MCF 10A (cell line): ENCODE measurements around the gene MYB. TPM values are rescaled to one million over a fixed set of nuclear protein-coding genes. Genes with fewer than 3 reads are reported as not detected.
A peak's percentile ranks its signal among the peaks of the same experiment; 100 is the strongest.

Experiments
- BruUV-seq: library from RNA; stranded (reverse); fragments of 400-500 nt; replicated peaks from 2 replicates; lab custom pipeline; 2021; lab: Mats Ljungman, UMichigan
- CTCF ChIA-PET: fragments of 300-600 bp; sonication (Branson Sonifier 250); formaldehyde crosslinking; extraction: SDS; loops from one replicate; lab custom pipeline; 2021; ENCODE audit warnings: antibody characterized with exemption, inconsistent platforms; lab: Yijun Ruan, JAX
- POLR2A ChIA-PET: fragments of 300-600, 350-650 bp; sonication (Branson Sonifier 250); formaldehyde crosslinking; extraction: SDS; loops from one replicate; lab custom pipeline; 2020; ENCODE audit warnings: antibody characterized with exemption, inconsistent platforms; lab: Yijun Ruan, JAX
- DNase-seq: peaks from one replicate; pipeline ENCODE4 v3.0.0-alpha.2; 2018; ENCODE audit not compliant: unreplicated experiment
- H3K27ac Mint-ChIP-seq: one replicate; pipeline ENCODE4 v1.8.0; 2022; ENCODE audit warnings: mild to moderate bottlenecking, low read depth, mixed read lengths; ENCODE audit not compliant: unreplicated experiment
- H3K27me3 Mint-ChIP-seq: one replicate; pipeline ENCODE4 v1.8.0; 2022; ENCODE audit warnings: mixed read lengths; ENCODE audit not compliant: insufficient read depth, unreplicated experiment
- H3K36me3 Mint-ChIP-seq: one replicate; pipeline ENCODE4 v1.8.0; 2022; ENCODE audit warnings: mild to moderate bottlenecking, moderate library complexity, mixed read lengths; ENCODE audit not compliant: insufficient read depth, unreplicated experiment
- H3K4me1 Mint-ChIP-seq: one replicate; pipeline ENCODE4 v1.8.0; 2022; ENCODE audit warnings: mixed read lengths; ENCODE audit not compliant: insufficient read depth, unreplicated experiment
- H3K4me3 Mint-ChIP-seq: one replicate; pipeline ENCODE4 v1.8.0; 2022; ENCODE audit warnings: mild to moderate bottlenecking, moderate library complexity, mixed read lengths; ENCODE audit not compliant: unreplicated experiment
- H3K9me3 Mint-ChIP-seq: one replicate; pipeline ENCODE4 v1.8.0; 2022; ENCODE audit warnings: mixed read lengths; ENCODE audit not compliant: unreplicated experiment
- intact Hi-C: fragments of 100-400 bp; cut with micrococcal nuclease; formaldehyde crosslinking; loops from 2 replicates; pipeline ENCODE4 v1.14.1; 2022
- total RNA-seq: library from RNA; stranded (reverse); gene quantifications from 2 replicates; pipeline ENCODE4 v1.2.3, GENCODE V29; 2022
- TF ChIP-seq, protein P1 (sequence below): fragments of 200-600 bp; IDR thresholded peaks from one replicate; pipeline ENCODE4 v1.8.0; 2022; ENCODE audit warnings: antibody characterized with exemption, mild to moderate bottlenecking; ENCODE audit not compliant: unreplicated experiment

Gene MYB
- total RNA-seq, 1 experiment from 2014 or later: not detected

DNA sequence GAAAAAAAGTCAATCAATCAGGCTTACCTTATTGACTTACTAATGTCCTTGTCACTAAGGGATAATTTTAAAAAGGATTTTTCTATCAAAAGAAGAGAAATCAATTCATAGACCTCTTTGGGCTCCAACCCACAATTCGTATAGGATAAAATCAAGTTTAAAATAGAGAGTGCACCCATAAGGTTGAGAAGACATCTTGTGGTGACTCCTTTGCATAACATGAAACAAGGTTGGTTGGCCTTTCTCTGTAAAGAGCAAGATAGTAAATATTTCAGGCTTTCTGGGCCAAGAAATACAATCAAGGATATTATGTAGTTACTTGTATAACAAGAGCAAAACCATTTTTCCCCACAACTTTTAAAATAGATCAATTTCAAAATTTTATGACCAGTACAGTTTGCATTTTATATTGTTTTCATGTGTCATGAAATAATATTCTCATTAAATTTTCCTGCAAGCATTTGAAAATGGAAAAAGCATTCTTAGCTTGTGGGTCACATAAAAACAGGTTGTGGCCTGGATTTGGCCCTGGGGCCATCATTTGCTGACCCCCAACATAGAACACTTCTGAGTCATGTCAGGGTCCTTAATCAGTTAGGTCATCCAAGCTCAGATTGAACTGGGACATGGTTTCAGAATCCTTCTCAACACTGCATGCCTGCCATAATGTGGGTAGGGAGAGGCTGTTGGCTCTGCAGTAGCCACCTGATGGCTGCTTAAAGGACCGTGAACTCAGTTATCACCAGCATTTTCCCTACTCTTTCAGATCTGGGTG, 76.7 kb downstream of the MYB start:
- Mint-ChIP-seq H3K27me3 (peaks cover 15% of the 10 kb centered on the region), H3K4me1 (no peaks in the 10 kb centered on the region), H3K27ac (no peak overlapping the region), H3K4me3 (no peak overlapping the region), H3K9me3 (no peaks in the 10 kb centered on the region), H3K36me3 (no peaks in the 10 kb centered on the region)
- TF ChIP-seq, protein P1, sequence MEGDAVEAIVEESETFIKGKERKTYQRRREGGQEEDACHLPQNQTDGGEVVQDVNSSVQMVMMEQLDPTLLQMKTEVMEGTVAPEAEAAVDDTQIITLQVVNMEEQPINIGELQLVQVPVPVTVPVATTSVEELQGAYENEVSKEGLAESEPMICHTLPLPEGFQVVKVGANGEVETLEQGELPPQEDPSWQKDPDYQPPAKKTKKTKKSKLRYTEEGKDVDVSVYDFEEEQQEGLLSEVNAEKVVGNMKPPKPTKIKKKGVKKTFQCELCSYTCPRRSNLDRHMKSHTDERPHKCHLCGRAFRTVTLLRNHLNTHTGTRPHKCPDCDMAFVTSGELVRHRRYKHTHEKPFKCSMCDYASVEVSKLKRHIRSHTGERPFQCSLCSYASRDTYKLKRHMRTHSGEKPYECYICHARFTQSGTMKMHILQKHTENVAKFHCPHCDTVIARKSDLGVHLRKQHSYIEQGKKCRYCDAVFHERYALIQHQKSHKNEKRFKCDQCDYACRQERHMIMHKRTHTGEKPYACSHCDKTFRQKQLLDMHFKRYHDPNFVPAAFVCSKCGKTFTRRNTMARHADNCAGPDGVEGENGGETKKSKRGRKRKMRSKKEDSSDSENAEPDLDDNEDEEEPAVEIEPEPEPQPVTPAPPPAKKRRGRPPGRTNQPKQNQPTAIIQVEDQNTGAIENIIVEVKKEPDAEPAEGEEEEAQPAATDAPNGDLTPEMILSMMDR: no peak
- intact Hi-C loops: loop anchor here (1.0 kb wide), 1 partner anchor 113 kb away; no protein-coding TSS in a partner anchor
- DNase-seq: peak; percentile 8
- BruUV-seq: no TSS peak
- POLR2A ChIA-PET: no interaction called here
- CTCF ChIA-PET: interaction anchor here (0.9 to 1.2 kb wide), 4 partner anchors 113 to 169 kb away, joined by 3 to 4 read pairs (median 4); no protein-coding TSS in a partner anchor

DNA sequence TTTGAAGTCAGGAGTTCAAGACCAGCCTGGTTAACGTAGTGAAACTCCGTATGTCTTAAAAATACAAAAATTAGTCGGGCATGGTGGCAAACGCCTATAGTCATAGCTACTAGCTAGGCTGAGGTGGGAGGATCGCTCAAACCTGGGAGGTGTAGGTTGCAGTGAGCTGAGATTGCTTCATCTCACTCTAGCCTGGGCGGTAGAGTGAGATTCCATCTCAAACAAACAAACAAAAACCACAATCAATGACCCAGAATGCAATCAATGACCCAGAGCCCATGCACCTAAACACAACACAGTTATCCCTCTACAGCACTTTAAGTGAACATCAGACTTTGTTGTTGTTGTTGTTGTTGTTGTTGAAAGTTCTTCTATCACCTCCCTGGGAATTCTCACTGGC, 77.9 kb downstream of the MYB start:
- BruUV-seq: no TSS peak
- Mint-ChIP-seq H3K27me3 (peaks cover 15% of the 10 kb centered on the region), H3K4me1 (no peaks in the 10 kb centered on the region), H3K4me3 (no peak overlapping the region), H3K36me3 (no peaks in the 10 kb centered on the region), H3K27ac (no peak overlapping the region), H3K9me3 (no peaks in the 10 kb centered on the region)
- ChIA-PET CTCF (interaction anchor here (0.9 to 1.2 kb wide), 3 partner anchors 9 to 152 kb away, joined by 3 to 4 read pairs (median 4); no protein-coding TSS in a partner anchor), POLR2A (interaction anchor here (1.1 kb wide), 1 partner anchor 78 kb away, joined by 3 read pairs; the partner anchor contains the start of gene MYB)
- TF ChIP-seq, protein P1: no peak
- no peak for DNase-seq
- intact Hi-C loops: no loop called here

DNA sequence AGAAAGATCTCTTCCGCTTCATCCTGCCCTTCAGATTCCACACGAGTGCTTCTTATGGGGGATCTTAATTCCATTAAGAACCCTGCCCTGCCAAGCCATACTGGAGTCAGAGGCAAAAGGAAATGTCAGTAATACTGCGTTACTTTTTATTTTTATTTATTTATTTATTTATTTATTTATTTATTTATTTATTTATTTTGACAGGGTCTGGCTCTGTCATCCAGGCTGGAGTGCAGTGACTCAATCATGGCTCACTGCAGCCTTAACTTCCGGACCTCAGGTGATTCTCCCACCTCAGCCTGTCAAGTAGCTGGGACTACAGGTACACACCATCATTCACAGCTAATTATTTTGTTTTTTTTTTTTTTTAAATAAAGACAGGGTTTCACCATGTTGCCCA, 79.5 kb downstream of the MYB start:
- POLR2A ChIA-PET: no interaction called here
- no peaks in the 10 kb centered on the region for H3K4me1 Mint-ChIP-seq
- intact Hi-C loops: no loop called here
- TF ChIP-seq, protein P1: no peak
- H3K27ac Mint-ChIP-seq: no peak overlapping the region
- CTCF ChIA-PET: interaction anchor here (0.7 kb wide), 1 partner anchor 46 kb away, joined by 3 read pairs; no protein-coding TSS in a partner anchor
- no TSS peak for BruUV-seq
- no peak for DNase-seq
- H3K27me3 Mint-ChIP-seq: peaks cover 15% of the 10 kb centered on the region
- no peaks in the 10 kb centered on the region for H3K36me3 Mint-ChIP-seq
- no peaks in the 10 kb centered on the region for H3K9me3 Mint-ChIP-seq
- no peak overlapping the region for H3K4me3 Mint-ChIP-seq

DNA sequence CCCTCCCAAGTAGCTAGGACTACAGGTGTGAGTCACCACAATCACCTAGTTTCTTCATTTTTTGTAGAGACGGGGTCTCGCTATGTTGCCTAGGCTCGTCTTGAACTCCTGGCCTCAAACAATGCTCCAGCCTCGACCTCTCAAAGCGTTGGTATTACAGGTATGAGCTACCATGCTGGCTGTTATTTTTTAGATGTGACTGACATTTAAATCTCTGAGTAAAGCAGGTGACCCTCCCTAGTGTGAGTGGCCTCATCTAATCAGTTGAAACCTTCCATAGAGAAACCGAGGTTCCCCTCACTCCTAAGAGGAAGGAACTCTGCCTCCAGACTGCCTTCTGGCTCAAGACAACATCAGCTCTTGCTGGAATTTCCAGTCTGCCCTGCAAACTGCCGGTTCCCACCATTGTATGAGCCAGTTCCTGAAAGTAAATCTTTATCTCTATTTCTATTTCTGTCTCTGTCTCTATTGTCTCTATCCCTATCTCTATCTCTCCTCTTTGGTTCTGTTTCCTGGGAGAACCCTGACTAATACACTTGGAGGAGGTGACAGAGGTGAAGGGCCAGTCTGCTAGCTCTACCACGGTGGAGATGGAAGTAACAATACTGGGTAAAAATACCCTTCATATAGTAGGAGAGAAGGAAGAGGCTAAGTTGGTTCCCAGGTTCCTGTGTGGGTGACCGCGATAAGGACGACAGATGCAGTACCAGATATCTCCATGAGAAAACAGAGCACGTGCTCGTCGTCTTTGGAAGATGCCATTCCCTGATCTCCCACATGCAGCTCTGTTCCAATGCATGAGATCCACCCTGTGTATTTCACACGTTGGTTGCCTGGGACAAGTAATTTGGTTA, 81.0 kb downstream of the MYB start:
- H3K9me3 Mint-ChIP-seq: no peaks in the 10 kb centered on the region
- H3K4me1 Mint-ChIP-seq: no peaks in the 10 kb centered on the region
- ChIA-PET CTCF (no interaction called here), POLR2A (interaction anchor here (0.9 to 1.0 kb wide), 2 partner anchors 8 to 27 kb away, joined by 3 to 6 read pairs; no protein-coding TSS in a partner anchor)
- no peak overlapping the region for H3K27ac Mint-ChIP-seq
- TF ChIP-seq, protein P1: no peak
- intact Hi-C loops: no loop called here
- DNase-seq: no peak
- H3K4me3 Mint-ChIP-seq: no peak overlapping the region
- H3K36me3 Mint-ChIP-seq: no peaks in the 10 kb centered on the region
- no TSS peak for BruUV-seq
- H3K27me3 Mint-ChIP-seq: peaks cover 15% of the 10 kb centered on the region
